GM13976 (cell line): ENCODE measurements around the gene HTRA1.

Source experiments
- DNase-seq: peaks from one replicate; pipeline ENCODE4 v3.0.0; 2012; ENCODE audit warnings: low spot score
- CTCF ChIP-seq: IDR thresholded peaks from 2 replicates; pipeline ENCODE4 v1.5.1; 2012; ENCODE audit warnings: borderline replicate concordance, mild to moderate bottlenecking; ENCODE audit not compliant: insufficient read depth; ENCODE audit errors: extremely low read depth, missing control alignments, control extremely low read depth
- in situ Hi-C: fragments of 300-500 bp; cut with MboI; formaldehyde crosslinking; loops from one replicate; pipeline ENCODE4 v1.12.0; 2022; ENCODE audit warnings: low sequenced_read_pairs, mixed read lengths, inconsistent platforms; ENCODE audit not compliant: unreplicated experiment

Gene HTRA1

GRCh38 chr10:122498521-122498920 is 37.2 kb downstream of the HTRA1 start:
- TF ChIP-seq CTCF = no peak
- no peak for DNase-seq
- in situ Hi-C loops = no loop called here

GRCh38 chr10:122499012-122499411 is 37.7 kb downstream of the HTRA1 start:
- TF ChIP-seq CTCF = no peak
- DNase-seq = no peak
- in situ Hi-C loops = no loop called here

GRCh38 chr10:122499491-122499941 is 38.2 kb downstream of the HTRA1 start:
- no peak for DNase-seq
- no peak for TF ChIP-seq CTCF
- in situ Hi-C loops = no loop called here

GRCh38 chr10:122500194-122500593 is 38.8 kb downstream of the HTRA1 start:
- in situ Hi-C loops = no loop called here
- TF ChIP-seq CTCF = no peak
- no peak for DNase-seq

DNA sequence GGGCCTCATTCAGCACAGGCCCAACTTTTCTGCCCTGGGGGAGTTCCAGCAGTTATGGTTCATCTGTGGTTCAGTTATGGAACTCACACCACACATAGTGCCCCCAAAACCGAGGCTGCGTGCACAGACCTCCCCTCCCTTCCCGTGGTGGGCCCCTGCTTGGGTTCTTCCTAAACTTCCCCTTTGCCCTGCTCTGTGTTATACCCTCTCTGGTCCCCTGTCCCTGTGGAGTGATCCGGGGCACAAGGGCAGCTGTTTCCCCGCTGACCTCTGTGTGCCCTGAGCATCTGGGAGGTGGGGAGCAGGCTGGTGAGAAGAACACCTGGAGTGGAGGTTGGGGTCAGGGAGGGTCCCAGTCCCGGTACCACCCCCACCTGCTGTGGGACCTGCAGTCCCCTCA is 39.4 kb downstream of the HTRA1 start:
- no peak for DNase-seq
- TF ChIP-seq CTCF = no peak
- in situ Hi-C loops = no loop called here

DNA sequence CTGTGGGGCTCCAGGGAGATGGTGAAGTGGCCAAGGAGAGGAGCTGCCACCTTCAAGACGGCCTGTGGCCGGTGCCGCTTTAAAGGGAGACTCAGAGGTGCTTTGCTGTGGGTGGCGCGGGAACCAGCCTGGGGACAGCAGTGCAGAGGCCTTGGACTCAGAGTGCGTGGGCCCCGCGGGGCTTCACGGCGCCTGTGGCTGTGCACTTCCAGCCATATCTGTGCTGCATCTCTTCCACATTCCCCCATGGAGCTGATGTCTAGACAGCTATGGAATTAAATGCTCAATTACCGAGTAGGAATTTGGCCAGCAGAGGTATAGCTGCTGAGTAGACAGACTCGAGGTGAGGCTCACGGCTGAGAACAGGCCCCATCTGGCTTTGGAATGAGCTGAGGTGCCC is 41.7 kb downstream of the HTRA1 start:
- TF ChIP-seq CTCF = no peak
- no peak for DNase-seq
- in situ Hi-C loops = no loop called here

DNA sequence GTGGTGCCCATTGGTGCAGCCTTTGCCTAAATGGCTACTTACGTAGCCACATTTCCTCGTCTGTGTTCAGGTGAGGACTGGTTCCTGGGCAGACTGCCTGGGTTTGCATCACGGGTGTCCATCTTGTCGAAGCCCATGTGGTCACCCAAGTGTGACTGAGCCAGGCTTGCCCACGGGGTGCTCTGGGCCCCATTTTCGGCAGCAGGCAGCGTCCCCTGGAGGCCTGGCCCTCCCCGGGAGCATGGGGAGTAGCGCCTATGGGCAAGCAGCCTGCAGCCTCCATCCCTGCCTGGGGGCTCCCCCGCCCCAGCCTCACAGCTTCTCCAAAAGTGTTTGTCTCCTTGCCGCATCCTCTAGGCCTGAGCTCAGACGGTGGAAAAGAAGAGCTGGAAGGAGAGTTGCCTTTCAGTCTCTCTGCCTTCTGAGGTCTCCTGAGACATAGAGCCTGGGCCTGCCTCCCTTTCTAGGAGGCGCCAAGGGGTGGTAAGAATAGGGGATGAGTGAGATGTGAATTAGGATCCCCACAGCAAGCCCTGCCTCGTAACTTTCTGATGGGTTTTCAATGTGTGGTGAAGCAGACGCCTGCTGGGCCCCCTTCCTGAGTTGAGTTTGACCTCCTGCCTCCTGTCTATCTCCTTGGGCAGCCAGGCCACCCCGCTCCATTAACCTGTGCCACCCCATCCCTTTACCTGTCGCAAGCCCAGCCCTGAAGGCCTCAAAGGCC is 42.7 kb downstream of the HTRA1 start:
- in situ Hi-C loops = no loop called here
- DNase-seq = no peak
- TF ChIP-seq CTCF = no peak
